ENCODE results near the gene SLC35F5.

DNA sequence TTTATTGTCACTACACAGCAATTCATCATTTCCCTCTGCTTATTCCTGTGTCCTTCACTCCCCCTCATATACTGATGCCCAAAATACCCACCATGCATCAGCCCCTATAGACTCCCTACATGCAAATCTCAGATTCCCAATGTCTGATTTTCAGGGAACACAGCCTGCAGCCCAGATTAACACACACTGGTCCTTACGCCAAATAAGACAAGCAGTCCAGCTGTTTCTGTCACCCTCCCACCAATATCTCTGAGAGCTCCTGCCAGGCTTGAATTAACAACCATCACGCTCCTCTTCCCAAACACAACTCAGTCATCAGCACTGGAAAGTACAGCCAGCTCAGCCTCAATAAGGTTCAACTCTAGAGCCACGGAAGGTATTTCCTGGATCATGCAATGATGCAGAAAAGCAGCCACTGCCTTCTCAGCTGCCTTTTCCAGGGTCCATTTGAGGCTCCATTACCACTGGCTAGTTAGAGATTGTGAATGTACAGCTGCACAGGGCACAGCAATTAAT is 39.0 kb upstream of the SLC35F5 start:
- no peak for TF ChIP-seq POLR2A (IDR thresholded peaks at IDR 0.05; ENCODE audit: borderline replicate concordance, extremely low read depth, insufficient read depth, insufficient read length)
- TF ChIP-seq, protein P1, sequence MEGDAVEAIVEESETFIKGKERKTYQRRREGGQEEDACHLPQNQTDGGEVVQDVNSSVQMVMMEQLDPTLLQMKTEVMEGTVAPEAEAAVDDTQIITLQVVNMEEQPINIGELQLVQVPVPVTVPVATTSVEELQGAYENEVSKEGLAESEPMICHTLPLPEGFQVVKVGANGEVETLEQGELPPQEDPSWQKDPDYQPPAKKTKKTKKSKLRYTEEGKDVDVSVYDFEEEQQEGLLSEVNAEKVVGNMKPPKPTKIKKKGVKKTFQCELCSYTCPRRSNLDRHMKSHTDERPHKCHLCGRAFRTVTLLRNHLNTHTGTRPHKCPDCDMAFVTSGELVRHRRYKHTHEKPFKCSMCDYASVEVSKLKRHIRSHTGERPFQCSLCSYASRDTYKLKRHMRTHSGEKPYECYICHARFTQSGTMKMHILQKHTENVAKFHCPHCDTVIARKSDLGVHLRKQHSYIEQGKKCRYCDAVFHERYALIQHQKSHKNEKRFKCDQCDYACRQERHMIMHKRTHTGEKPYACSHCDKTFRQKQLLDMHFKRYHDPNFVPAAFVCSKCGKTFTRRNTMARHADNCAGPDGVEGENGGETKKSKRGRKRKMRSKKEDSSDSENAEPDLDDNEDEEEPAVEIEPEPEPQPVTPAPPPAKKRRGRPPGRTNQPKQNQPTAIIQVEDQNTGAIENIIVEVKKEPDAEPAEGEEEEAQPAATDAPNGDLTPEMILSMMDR (IDR thresholded peaks at IDR 0.05 in 2 of 3, conservative IDR thresholded peaks at IDR 0.05 in 1 of 3; ENCODE audit: borderline replicate concordance in 1 of 3, insufficient read depth in 1 of 3, low read depth in 2 of 3, low read length in 2 of 3): no peak
- TF ChIP-seq POLR2AphosphoS5 (IDR thresholded peaks at IDR 0.05; ENCODE audit: low read depth, low read length): no peak
- TF ChIP-seq EZH2 (IDR thresholded peaks at IDR 0.05): no peak
- TF ChIP-seq EZH2phosphoT487 (IDR thresholded peaks at IDR 0.05; ENCODE audit: borderline replicate concordance): no peak
- no peak for TF ChIP-seq SIN3A (IDR thresholded peaks at IDR 0.05; ENCODE audit: low read depth)
- no peak for TF ChIP-seq CEBPB (IDR thresholded peaks at IDR 0.05; ENCODE audit: low read depth)
- no peak for TF ChIP-seq YY1 (IDR thresholded peaks at IDR 0.05; ENCODE audit: extremely low read depth, insufficient replicate concordance, low read depth, low read length)
- TF ChIP-seq, protein P2, sequence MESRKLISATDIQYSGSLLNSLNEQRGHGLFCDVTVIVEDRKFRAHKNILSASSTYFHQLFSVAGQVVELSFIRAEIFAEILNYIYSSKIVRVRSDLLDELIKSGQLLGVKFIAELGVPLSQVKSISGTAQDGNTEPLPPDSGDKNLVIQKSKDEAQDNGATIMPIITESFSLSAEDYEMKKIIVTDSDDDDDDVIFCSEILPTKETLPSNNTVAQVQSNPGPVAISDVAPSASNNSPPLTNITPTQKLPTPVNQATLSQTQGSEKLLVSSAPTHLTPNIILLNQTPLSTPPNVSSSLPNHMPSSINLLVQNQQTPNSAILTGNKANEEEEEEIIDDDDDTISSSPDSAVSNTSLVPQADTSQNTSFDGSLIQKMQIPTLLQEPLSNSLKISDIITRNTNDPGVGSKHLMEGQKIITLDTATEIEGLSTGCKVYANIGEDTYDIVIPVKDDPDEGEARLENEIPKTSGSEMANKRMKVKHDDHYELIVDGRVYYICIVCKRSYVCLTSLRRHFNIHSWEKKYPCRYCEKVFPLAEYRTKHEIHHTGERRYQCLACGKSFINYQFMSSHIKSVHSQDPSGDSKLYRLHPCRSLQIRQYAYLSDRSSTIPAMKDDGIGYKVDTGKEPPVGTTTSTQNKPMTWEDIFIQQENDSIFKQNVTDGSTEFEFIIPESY (IDR thresholded peaks at IDR 0.05; ENCODE audit: extremely low read depth, insufficient replicate concordance, low read length): no peak
- TF ChIP-seq FOSL1 (IDR thresholded peaks at IDR 0.05; ENCODE audit: low read depth): no peak
